ENCODE data around the gene ZMYND8. TPM values are rescaled to one million over a fixed set of nuclear protein-coding genes. Genes with fewer than 3 reads are reported as not detected.

ZMYND8 gene
- total RNA-seq, 4 donors from 2014 or later, result 41.6 to 79.4 (median 60.7) TPM

DNA sequence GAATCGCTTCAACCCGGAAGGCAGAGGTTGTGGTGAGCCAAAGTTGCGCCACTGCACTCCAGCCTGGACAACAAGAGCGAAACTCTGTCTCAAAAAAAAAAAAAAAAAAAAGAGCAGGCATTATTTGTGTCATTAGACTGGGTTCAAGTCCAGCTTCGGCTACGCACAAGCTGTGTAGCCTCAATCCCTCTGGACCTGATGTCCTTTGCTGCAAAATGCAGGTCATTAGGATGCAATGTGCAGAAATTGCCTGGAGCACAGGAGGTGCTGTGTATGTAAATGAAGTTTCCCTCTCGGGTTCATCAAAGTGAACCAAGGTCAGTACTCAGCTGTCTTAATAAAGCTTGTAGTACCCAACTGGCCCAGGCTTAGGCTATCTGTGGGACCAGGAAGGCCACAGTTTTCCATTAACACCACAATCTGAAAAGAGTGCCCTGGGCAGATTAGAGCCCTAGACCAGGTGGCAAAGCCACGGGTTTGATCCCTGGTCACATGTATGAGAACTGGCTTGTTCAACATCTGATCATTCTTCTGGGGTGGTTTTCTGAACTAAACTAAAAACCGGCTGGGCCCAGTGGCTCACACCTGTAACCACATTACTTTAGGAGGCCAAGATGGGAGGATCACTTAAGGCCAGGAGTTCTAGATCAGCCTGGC is 155.3 kb downstream of the ZMYND8 start:
- H3K9me3 ChIP-seq, result no peaks in the 10 kb centered on the region
- H3K4me1 ChIP-seq, result peaks cover 0 to 5% (median 2%) of the 10 kb centered on the region in 4 donors
- 83 to 100% methylated on average over 2 to 9 of the region's 9 CpGs for WGBS, 2 donors (ENCODE audit: low coverage in 1 of 2)
- in situ Hi-C loops (cut with MboI; ENCODE audit: low pct_ligation_motif_present in 1 of 4, low pct_unique_long_range_greater_than_20kb in 1 of 4, low sequenced_read_pairs in 3 of 4), result no loop called here
- H3K4me3 ChIP-seq, result no peak overlapping the region
- no peak for DNase-seq
- intact Hi-C loops (cut with DNase I; ENCODE audit: low total_unique reads), result no loop called here
- TF ChIP-seq POLR2A (IDR thresholded peaks at IDR 0.05), result no peak
- TF ChIP-seq EP300 (IDR thresholded peaks at IDR 0.05; ENCODE audit: low read depth), result no peak
- TF ChIP-seq, protein P1, sequence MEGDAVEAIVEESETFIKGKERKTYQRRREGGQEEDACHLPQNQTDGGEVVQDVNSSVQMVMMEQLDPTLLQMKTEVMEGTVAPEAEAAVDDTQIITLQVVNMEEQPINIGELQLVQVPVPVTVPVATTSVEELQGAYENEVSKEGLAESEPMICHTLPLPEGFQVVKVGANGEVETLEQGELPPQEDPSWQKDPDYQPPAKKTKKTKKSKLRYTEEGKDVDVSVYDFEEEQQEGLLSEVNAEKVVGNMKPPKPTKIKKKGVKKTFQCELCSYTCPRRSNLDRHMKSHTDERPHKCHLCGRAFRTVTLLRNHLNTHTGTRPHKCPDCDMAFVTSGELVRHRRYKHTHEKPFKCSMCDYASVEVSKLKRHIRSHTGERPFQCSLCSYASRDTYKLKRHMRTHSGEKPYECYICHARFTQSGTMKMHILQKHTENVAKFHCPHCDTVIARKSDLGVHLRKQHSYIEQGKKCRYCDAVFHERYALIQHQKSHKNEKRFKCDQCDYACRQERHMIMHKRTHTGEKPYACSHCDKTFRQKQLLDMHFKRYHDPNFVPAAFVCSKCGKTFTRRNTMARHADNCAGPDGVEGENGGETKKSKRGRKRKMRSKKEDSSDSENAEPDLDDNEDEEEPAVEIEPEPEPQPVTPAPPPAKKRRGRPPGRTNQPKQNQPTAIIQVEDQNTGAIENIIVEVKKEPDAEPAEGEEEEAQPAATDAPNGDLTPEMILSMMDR (IDR thresholded peaks at IDR 0.05), result no peak
- no peak for TF ChIP-seq POLR2AphosphoS5 (IDR thresholded peaks at IDR 0.05)
- H3K36me3 ChIP-seq, result no peaks in the 10 kb centered on the region
- no peak overlapping the region for H3K27ac ChIP-seq
- H3K27me3 ChIP-seq, result no peaks in the 10 kb centered on the region

DNA sequence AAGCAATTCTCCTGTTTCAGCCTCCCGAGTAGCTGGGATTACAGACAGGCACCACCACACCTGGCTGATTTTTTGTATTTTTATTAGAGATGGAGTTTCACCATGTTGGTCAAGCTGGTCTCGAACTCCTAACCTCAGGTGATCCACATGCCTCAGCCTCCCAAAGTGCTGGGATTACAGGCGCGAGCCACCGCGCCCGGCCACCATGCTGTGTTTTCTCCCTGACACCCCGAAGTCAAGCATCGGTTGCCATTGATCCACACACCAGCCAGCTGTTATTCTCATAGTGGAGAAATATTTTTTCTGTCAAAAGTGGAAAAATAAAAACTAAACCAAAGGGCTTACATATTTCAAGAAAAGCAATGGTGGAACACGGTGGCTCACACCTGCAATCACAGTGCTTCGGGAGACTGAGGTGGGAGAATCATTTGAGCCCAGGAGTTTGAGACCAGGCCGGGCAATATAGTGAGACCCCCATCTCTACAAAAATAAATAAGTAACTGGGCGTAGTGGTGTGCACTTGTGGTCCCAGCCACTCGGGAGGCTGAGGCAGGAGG is 157.4 kb downstream of the ZMYND8 start:
- no peak overlapping the region for H3K27ac ChIP-seq
- H3K36me3 ChIP-seq, result no peaks in the 10 kb centered on the region
- in situ Hi-C loops (cut with MboI; ENCODE audit: low pct_ligation_motif_present in 1 of 4, low pct_unique_long_range_greater_than_20kb in 1 of 4, low sequenced_read_pairs in 3 of 4), result loop anchor here in 3 of 4 donors (10.0 to 25.0 kb wide), 4 partner anchors 186 to 426 kb away; no protein-coding TSS in a partner anchor
- H3K27me3 ChIP-seq, result no peaks in the 10 kb centered on the region
- H3K4me3 ChIP-seq, result no peak overlapping the region
- no peak for TF ChIP-seq EP300 (IDR thresholded peaks at IDR 0.05; ENCODE audit: low read depth)
- no peak for TF ChIP-seq POLR2A (IDR thresholded peaks at IDR 0.05)
- TF ChIP-seq, protein P1 (IDR thresholded peaks at IDR 0.05), result no peak
- no peak for TF ChIP-seq POLR2AphosphoS5 (IDR thresholded peaks at IDR 0.05)
- 85 to 87% methylated on average over 4 to 14 of the region's 14 CpGs for whole genome bisulfite sequencing, 2 donors (ENCODE audit: low coverage in 1 of 2)
- peaks cover 0 to 6% (median 2%) of the 10 kb centered on the region in 4 donors for H3K4me1 ChIP-seq
- intact Hi-C loops (cut with DNase I; ENCODE audit: low total_unique reads), result loop anchor here (10.0 kb wide), 1 partner anchor 426 kb away; no protein-coding TSS in a partner anchor
- no peak for DNase-seq
- no peaks in the 10 kb centered on the region for H3K9me3 ChIP-seq

DNA sequence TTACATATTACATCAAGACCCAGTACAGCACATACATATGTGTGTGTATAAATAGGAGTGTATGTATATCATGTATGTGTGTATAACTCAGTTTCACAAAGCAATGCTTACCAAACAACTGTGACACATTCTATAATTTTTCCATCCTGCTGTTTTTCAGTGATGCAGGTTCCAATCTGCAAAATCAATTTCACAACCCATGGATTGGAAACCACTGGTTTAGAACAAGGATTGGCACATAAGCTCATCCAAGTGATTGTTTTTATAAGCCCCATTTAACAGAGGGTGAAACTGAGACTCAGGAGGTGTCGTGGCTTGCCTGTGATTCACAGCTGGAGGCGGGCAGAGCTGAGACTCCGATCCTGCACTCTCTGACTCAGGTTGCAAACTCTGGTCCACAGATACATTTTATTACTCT is 158.2 kb downstream of the ZMYND8 start:
- DNase-seq, result no peak
- TF ChIP-seq EP300 (IDR thresholded peaks at IDR 0.05; ENCODE audit: low read depth), result no peak
- no peak for TF ChIP-seq POLR2AphosphoS5 (IDR thresholded peaks at IDR 0.05)
- TF ChIP-seq, protein P1 (IDR thresholded peaks at IDR 0.05), result no peak
- TF ChIP-seq POLR2A (IDR thresholded peaks at IDR 0.05), result no peak
- Histone ChIP-seq H3K27ac (no peak overlapping the region), H3K4me1 (peaks cover 0 to 6% (median 2%) of the 10 kb centered on the region in 4 donors), H3K36me3 (no peaks in the 10 kb centered on the region), H3K27me3 (no peaks in the 10 kb centered on the region), H3K4me3 (no peak overlapping the region), H3K9me3 (no peaks in the 10 kb centered on the region)
- in situ Hi-C loops (cut with MboI; ENCODE audit: low pct_ligation_motif_present in 1 of 4, low pct_unique_long_range_greater_than_20kb in 1 of 4, low sequenced_read_pairs in 3 of 4), result loop anchor here in 3 of 4 donors (10.0 to 25.0 kb wide), 4 partner anchors 187 to 427 kb away; no protein-coding TSS in a partner anchor
- intact Hi-C loops (cut with DNase I; ENCODE audit: low total_unique reads), result loop anchor here (10.0 kb wide), 1 partner anchor 427 kb away; no protein-coding TSS in a partner anchor
- WGBS, 2 donors (ENCODE audit: low coverage in 1 of 2), result 79 to 94% methylated on average over 3 of the region's 3 CpGs
